HG03025 (cell line): ENCODE results near the gene ATP1A3.

ENCODE experiments used
- ATAC-seq: cut with Tn5 transposase; IDR thresholded peaks from one replicate; pipeline ENCODE4 v1.9.1; 2021; ENCODE audit warnings: mild to moderate bottlenecking, moderate library complexity; ENCODE audit not compliant: unreplicated experiment, low FRiP score

The ATP1A3 gene

DNA sequence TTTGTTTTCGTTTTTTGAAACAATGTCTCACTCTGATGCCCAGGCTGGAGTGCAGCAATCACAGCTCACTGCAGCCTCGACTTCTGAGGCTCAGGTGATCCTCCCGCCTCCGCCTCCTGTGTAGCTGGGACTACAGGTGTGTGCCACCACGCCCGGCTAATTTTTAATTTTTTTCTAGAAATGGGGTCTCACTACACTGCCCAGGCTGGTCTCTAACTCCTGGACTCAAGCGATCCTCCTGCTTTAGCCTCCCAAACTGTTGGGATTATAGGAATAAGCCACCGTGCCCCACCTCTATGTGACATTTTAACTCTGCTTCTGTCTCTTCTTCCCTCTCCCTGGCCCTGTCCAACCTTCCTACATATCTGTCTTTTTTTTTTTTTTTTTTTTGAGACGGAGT, 5.1 kb downstream of the ATP1A3 start:
- ATAC-seq = no peak

DNA sequence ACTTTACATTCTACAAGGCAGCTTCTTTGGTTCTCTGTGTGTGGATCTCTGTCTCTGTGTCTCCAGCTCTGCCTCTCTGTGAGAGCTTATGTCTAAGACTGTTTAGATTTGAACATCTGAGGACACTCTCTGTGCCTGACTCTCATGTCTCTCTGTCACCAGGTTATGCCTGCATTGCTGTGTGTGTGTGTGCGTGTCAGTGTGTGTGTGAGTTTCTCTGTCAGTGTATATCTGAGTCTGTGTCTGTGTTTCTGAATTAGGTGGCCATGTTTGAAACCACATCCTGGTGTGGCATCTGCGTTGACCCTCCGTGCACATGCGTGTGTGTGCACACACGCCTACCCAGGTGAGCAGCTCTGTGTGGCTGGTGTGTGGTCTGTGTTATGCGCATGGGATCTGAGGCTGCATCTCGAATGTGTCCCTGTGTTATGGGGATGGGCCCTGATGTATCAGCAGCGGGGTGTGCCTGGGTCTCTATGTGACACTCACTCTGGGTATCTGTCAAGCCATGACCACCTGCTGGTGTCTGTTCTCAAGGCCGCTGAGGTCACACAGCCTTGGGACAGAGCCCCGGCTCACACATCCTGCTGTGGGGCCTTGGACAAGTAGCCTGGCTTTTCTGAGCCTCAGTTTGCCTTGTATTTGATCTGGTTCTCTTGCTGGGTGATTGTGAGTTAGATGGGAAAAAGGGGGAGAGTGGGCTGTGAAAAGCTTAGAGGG, 6.7 kb downstream of the ATP1A3 start:
- no peak for ATAC-seq

DNA sequence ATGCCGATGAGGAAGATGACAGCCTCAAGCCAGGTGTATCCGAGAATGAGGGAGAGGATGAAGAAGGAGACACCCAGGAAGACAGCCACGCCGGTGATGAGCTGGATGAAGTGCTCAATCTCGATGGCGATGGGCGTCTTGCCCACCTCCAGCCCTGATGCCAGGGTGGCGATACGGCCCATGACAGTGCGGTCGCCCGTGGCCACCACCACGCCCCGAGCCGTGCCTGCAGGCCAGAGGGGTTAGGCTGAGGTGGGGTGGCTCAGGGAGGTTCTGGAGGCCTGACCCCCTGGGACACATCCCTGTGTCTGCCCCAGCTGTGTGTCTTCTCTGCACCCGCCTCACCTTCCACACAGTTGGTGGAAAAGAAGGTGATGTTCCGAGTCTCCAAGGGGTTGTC, 9.1 kb downstream of the ATP1A3 start:
- no peak for ATAC-seq

DNA sequence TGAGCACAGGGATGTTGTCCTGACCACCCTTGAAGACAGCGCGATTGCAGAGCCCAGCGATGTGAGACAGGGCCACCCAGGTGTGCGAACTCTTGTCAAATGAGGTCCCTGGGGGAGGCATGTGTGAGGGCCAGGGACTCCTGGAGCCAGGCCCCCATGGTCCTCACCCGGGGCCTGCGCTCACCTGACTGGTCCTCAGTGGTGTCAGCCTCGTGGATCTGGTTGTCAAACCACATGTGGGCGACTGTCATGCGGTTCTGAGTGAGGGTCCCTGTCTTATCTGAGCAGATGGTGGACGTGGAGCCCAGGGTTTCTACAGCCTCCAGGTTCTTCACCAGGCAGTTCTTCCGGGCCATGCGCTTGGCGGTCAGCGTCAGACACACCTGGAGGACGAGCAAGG, 12.3 kb downstream of the ATP1A3 start:
- ATAC-seq = no peak

DNA sequence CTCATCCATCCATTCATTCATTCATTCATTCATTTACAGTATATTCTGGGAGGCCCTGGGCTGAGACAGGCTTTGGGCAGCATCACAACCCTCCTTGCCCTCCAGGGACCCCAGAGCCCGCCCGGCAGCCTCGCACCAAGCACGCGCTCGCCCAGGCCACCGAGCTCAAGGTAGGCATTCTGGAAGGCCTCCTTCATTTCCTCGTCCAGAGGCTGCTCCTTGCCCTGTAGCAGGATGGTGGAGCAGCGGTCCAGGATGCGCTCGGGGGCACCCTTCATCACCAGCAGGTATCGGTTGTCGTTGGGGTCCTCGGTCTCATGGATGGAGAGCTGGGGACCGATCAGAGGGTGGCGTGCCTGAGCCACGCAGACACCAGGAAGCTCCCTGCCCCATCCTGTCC, 15.6 kb downstream of the ATP1A3 start:
- ATAC-seq = no peak

DNA sequence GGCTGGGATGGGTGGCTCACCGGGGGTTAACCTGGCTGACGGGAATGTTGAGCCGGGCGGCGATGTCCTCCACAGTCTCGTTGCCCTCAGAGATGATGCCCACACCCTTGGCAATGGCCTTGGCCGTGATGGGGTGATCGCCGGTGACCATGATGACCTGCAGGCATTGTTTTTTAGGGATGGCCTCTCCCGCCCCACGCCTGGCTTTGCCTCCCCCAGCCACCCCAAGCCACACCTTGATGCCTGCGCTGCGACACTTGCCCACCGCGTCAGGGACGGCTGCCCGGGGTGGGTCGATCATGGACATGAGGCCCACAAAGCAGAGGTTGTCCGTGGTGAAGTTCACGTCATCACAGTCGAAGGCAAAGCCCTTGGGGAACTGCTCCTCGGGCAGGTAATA, 16.1 kb downstream of the ATP1A3 start:
- ATAC-seq = no peak

DNA sequence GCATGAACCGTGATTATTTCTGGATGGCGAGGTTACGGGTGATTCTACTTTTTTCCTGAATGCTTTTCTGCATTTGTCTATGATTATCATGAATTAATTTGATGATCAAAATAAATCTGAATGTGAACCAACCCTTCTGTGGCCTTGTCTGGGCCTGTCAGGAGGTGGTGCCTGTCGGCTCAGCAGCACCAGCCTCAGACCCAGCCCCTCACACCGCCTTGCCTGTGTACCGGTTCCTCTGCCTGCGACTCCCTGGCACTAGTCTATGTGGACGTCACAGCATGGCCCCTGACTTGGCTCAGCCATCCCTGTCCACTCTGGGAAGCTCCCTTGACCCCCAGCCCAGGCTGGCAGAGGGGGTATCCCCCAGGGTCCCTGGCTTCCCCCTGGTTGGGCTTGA, 19.4 kb downstream of the ATP1A3 start:
- ATAC-seq = no peak

DNA sequence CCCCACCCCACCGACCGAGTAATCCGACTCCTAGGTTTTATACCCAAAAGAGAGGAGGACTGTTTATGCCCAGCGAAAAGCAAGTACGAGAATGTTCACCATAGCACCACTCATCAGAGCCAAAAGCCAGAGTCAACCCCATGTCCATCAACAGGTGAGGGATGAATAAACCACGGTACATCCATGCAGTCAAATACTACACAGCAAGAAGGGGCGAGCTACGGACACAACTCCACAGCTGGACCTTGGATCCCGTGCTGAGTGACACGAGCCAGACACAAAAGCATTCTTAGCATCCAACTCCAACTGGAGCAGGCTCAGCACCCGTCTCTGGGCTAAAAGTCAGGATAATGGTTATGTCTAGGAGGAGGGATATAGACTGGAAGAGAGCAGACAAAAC, 22.7 kb downstream of the ATP1A3 start:
- ATAC-seq = no peak

DNA sequence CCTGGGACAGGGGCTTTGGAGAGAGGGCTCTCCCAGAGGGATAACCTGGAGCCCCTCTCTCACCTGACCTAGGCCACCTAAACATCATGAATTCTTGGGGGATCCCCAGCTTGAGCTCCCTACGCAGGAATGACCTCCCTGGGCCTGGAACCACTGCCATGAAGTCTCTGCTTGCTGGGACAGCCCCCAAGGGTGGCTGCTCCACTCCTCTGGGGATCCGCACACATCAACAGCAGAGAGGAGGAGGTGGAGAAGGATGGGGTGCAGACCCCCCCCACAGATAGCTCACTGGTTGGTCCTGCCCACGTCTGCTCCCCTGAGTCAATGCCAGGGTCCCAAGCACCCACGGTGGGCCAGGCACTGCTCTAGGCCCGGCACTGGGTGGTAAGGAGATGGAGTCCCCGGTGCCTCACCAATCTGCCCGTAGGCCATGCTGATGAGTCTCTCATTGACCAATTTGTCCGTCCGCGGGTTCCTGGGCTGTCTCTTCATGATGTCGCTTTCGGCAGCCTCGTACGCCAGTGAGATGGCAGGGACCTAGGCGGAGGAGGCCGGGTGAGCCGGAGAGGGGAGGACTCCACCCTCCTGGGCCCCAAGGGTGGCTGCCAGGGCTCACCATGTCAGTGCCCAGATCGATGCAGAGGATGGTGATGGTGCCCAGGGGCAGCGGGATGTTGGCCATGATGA, 24.1 kb downstream of the ATP1A3 start:
- ATAC-seq = no peak

DNA sequence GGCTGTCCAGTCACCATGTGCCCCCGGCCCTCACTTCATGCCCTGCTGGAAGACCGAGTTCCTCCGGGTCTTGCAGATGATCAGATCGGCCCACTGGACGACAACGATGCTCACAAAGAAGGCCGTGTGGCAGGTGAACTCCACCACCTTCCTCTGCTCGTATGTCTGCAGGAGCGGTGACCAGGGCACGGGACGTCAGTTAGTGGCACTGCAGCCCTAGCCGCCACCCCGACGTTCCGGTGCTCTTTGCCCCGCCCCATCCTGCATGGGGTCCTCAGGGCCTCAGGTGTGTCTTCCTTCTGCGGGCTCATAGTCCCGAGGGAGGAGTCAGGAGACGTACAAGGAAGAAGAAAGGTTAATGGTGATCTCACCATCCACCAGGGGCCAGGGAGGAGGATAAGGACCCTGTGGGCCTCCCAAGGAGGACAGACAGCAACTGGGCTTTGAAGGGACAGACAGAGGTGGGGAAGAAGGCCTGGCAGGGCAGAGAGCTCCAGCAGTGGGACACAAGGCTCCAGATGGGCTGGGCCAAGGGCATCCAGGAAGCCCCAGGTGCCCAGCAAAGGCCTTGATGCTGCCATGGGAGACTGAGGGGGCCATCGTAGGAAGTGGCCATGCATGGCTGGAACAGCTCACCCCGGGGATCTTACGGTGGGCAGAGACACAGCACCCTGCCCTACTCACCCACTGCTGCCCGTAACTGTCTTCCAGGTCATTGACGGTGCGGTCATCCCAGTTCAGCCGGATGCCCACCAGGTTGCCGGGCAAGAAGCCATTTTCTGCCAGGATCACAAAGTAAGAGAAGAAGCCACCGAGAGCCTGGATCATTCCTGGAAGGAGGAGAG, 25.1 kb downstream of the ATP1A3 start:
- ATAC-seq = no peak

DNA sequence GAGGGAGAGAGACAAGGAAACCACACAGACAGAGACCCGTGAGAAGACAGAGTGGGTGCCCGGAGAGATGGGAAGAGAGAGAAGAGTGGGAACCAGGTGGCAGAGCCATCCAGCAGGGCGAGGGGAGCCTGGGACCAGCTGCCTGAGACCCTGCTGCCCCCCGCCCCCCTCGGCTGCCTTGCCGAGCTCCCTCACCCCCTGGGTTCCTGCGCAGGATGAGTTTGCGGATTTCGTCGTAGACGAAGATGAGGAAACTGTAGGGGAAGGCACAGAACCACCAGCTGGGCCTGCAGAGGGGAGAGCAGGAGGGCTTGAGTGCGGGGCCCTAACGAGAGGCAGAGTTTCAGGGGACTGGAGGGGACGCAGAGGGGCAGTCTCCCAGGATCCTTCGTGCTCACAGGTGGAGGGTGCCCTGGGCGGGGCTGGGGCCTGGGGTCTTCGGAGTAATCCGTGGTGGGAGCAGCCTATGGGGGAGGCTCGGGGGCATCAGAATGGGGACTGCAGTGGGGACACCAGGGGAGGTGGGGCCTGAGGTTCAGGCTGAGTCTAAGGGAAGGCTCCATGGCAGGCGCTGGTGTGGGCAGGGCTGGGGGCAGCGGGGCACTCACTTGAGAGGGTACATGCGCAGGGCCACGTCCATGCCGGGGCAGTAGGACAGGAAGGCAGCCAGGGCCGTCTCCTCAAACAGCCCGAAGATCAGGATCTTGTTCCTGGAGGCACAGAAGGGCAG, 26.8 kb downstream of the ATP1A3 start:
- no peak for ATAC-seq

DNA sequence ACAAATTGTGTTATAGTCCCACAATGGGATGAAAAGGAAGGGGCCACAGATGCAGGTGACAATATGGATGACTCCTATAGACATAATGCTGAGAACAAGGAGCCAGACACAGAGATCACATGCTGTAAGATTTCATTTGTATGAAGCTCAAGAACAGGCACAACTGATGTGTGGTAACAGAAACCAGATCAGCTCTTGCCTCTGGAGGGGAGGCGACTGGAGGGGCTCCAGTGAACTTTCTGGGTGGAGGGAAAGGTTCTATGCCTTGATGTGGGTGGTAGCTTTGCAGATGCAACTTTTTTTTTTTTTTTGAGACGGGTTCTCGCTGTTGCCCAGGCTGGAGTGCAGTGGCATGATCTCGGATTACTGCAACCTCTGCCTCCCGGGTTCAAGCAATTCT, 28.9 kb downstream of the ATP1A3 start:
- ATAC-seq = no peak

DNA sequence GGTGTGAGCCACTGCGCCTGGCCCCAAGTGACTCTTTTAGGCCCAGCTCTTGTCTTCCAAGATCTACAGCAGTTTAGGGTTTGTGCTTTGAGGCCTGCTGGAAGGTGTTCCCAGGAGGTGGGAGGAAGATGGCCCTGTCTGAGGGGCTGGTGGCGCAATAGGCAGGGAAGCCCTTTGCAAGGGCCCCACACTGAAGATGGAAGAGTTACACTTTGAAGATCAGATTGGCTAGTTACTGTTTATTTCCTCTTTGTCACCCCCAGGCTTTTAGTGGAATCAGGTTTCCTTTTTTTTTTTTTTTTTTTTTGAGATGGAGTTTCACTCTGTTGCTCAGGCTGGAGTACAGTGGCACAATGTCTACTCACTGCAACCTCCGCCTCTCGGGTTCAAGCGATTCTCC, 33.1 kb downstream of the ATP1A3 start:
- no peak for ATAC-seq

DNA sequence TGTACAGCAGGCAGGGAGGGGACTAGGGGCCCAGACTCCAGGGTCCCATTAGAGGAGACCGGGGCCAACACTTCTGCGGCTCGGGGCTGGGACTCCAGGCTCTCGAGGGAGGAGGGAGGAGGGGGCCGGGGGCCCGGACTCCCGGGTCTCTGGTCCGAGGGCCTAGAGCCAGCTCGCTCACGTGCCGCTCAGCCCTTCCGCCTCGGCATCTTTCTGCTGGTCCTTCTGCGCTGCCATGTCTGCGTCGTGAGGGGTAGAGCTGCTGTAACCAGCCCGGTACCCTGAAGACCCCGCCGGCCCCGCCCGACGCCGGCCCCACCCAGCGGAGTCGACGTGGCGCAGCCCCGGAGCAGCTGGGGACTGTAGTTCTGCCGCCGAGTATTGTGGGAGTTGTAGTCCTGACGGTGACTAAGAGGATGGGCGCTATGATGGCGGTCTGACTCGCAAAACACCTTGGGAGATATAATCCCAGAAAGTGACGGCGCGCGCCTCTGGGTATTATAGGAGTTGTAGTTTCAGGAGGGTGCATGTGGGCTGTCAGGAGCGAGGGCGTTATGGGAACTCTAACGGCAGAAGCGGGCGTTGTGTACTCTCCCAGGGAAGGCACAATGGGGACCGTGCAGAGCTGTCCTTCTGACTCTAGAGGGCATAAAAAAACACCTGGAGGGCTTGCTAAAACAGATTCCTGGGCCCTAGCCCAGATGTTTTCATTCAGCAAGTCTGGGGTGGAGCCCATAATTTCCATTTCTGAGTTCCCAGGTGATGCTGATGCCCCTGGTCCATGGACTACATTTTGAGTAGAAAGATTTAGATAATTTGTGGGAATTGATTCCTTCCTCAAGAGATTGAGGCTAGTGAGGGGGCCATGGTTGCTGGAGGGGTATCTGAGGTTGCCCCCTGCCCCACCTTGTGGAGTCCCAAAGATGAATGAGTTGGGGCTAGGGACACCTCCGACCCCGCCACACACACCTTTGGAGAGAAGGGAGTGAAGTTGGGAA, 34.7 kb downstream of the ATP1A3 start, which contains the start of gene RABAC1:
RABAC1 (minus strand) TSS at position 266 of the 998 bp plus-strand sequence; CDS start at position 237, 29 bp downstream.
- peak; percentile 75 for ATAC-seq

DNA sequence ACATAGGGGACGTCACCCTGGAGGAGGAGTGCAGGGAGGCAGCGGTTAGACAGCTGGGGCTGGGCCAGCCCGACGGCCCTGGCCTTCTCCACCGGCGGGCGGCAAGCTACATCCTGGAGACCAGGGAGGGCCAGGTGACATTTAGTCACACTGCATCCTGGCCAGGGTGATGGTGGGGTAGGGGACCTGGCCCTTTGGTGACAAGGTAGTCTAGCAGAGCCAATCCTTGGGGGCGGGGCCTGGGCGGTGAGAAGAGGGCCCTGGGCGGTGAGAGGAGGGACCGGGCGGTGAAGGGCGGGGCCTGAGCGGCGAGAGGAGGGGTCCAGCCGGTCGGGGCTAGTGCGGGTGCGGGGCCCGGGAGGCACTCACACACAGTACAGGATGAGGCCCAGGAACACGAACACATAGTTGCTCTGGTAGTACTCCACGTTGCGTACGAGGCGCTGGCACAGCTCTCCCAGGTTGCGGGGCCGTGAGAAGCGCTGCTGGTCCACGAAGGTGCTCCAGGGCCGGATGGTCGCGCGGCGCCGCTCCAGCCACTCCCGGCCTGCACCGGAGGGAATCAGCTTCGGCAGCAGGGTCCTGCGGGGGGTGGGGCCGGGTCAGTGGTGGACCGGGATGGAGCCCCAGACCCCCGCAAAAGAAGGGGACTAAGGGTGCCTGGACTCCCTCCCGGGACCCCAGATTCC, 35.5 kb downstream of the ATP1A3 start:
- ATAC-seq = peak; percentile 56

DNA sequence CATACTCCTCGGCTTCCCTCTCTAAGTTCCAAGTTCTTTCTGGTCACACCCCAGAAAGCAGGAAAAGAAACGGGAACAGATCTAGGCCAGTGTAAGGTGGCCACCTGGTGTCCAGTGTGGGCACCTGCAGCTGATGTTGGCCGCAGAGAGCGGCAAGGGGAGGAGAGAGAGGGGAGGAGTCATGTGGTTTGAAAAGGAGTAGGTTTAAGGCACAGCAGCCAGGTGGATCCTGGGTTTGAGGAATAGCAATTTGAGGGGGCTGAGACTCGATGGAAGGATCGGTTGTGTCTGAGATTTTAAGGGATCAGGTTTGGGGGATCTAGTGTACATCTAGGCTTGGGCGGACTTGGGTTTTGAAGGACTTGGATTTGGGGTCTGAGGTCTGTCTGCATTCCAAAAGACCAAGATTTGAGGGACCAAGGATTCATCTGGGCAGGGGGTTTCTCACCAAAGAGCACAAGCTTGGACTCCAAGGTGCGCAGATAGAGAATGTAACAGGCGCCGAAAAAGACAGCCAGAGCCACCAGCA, 36.1 kb downstream of the ATP1A3 start:
- ATAC-seq = peak; percentile 19

DNA sequence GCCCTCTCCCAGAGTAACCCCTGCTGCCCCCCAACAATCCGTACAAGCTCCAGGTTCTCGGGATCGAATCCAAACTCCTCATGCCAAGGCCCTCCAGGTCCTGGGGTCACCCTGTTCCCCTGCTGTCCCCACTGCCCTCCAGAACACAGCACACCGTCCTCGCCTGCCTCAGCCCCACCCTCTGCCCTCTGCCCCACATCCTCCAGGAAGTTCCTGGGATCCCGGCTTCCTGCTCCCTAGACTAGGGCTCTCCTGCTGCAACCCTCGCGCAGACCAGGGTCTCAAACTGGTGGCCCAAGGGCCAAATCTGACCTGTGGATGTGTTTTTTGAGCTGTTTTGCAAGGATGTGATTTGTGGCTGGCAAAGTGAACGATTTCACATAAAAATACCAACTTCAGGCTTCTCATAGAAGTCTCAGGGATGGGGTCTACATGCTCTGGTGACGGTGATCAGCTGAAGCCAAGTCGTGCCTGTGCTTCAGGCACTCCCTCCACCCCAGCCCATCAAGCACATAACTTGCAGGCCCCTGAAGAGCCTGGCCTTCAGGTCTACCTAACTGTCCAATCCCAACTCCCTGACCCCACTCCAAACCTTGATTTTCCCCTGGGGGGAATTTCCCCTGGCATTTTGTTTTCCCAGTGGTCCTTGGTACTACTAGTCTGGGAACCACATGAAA, 36.7 kb downstream of the ATP1A3 start:
- no peak for ATAC-seq

DNA sequence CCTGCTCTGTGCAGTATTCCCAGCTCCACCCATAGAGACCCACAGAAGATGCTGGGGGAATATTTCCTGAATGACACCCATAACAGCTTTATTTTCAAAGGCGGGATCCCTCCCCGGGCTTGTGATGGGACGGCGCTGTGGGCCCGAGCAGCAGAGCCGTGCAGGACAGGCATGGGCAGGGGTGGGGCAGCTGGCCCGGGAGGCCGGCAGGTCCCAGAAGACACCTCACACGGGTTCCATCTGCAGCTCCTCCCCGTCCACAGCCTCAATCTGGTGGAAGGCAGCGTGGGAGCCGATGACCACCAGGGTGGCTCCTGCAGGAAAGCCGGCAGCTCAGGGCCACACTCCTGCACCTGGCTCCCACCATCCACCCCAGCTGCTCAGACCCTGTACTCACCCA, 37.4 kb downstream of the ATP1A3 start:
- ATAC-seq = no peak
